Upper lobe of left lung (tissue), 4 donors: ENCODE data around the gene ACSM4.

Experiments
- CTCF ChIP-seq, 6 experiments: fragments of 450-650 bp in 4 of 6; fragments of 200-600 bp in 2 of 6; sonication (generic) in 2 of 6; IDR thresholded peaks; one replicate each; pipeline ENCODE4 v1.5.1; 2016 to 2019; ENCODE audit warnings: antibody characterized with exemption in 6 of 6
- EP300 ChIP-seq, 4 donors: sonication (generic); formaldehyde crosslinking; IDR thresholded peaks; one replicate each; pipeline ENCODE4 v1.5.1; 2017; ENCODE audit warnings: antibody characterized with exemption in 4 of 4, control low read depth in 2 of 4
- POLR2A ChIP-seq, 4 donors: fragments of 450-650 bp; IDR thresholded peaks; one replicate each; pipeline ENCODE4 v1.5.1; 2016 to 2017; ENCODE audit warnings: antibody characterized with exemption in 4 of 4, mild to moderate bottlenecking in 2 of 4
- POLR2AphosphoS5 ChIP-seq, 2 donors: sonication (generic); formaldehyde crosslinking; IDR thresholded peaks; one replicate each; pipeline ENCODE4 v1.5.1; 2017; ENCODE audit warnings: antibody characterized with exemption in 2 of 2

GRCh38 chr12:7354529-7354928 lies 50.7 kb downstream of the ACSM4 start:
- TF ChIP-seq POLR2AphosphoS5 (IDR thresholded peaks at IDR 0.05) (no peak), CTCF (IDR thresholded peaks at IDR 0.05) (no peak), POLR2A (IDR thresholded peaks at IDR 0.05) (no peak), EP300 (IDR thresholded peaks at IDR 0.05) (no peak)
